ENCODE results near the gene WRNIP1. TPM values are rescaled to one million over a fixed set of nuclear protein-coding genes. Genes with fewer than 3 reads are reported as not detected.

The WRNIP1 gene
- total and polyA plus RNA-seq, 2 of the 13 experiments (the other 11 are each of a cell fraction or from before 2014, with no cell fraction given), result 77.7 to 90.3 TPM

DNA sequence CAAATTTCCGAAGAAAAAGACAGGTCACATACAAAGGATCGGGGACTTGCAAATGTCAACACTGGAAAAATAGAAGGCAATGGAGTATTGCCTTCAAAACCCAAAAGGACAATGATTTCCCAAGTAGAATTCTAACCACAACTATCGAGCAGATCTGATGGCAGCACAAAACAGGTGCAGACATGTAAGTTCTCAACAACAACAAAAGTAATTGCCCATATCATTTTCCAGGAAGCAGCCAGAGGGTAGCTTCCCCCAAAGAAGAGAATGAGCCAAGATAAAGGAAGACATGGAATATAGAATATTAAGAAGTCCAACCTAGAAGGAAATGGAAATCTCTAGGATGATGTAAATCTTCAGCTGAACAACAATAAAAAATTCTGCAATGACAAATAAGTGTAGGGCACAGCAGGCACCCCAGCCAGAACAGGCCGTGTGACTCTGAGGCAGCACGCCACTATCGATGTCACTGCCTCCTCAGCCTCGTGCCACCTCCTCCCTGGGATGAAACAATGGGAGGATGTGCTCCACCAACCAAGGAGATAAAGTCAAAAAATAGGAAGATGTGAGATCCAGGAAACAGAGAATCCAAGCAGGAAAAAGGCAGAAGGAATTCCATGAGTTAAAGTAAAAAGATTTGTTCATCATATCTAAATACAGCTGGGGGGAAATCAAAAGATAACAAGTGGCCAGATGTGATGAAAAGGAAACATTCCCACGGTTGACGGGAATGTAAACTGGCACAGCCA is 42.3 kb downstream of the WRNIP1 start:
- ATAC-seq, result no peak
- peak; percentile 4 for FAIRE-seq
- no TSS peak for BruUV-seq (replicated peaks)
- Histone ChIP-seq H3K4me1 (ENCODE audit: insufficient read depth, low read length) (peaks cover 49% of the 10 kb centered on the region), H3K4me3 (replicated peaks in 1 of 3; ENCODE audit: insufficient read depth in 1 of 3, low read depth in 2 of 3, low read length in 3 of 3) (no peak overlapping the region), H3K36me3 (replicated peaks in 1 of 2; ENCODE audit: control insufficient read depth in 1 of 2, insufficient read depth in 2 of 2, low read length in 2 of 2) (no peaks in the 10 kb centered on the region), H3K9ac (ENCODE audit: insufficient read depth, low read depth, low read length) (no peak overlapping the region), H4K20me1 (ENCODE audit: insufficient read depth, low read length) (no peaks in the 10 kb centered on the region), H3K4me2 (ENCODE audit: low read depth, low read length) (no peak overlapping the region), H3K27me3 (ENCODE audit: control insufficient read depth in 1 of 2, insufficient read depth in 2 of 2, low read length in 2 of 2) (no peaks in the 10 kb centered on the region), H3K27ac (ENCODE audit: extremely low read length, insufficient read depth, low read length) (no peak overlapping the region), H3K9me3 (ENCODE audit: low read length) (no peaks in the 10 kb centered on the region), H3K79me2 (ENCODE audit: insufficient read depth, low read length) (no peaks in the 10 kb centered on the region), H2AFZ (ENCODE audit: low read length) (no peak overlapping the region)
- POLR2A ChIA-PET, result no interaction called here
- in situ Hi-C loops (cut with HindIII; ENCODE audit: extremely low pct_ligation_motif_present, low pct_unique_long_range_greater_than_20kb) (no loop called here), intact Hi-C loops (cut with micrococcal nuclease; ENCODE audit: unreplicated experiment) (loop anchor here (2.0 kb wide), 1 partner anchor 33 kb away; the partner anchor contains the start of gene SERPINB1)
- CTCF ChIA-PET (ENCODE audit: low intra/inter-chr PET ratio, low total read pairs), result no interaction called here
- no peak for DNase-seq (ENCODE audit: low spot score)
- 89% methylated on average over 9 of the region's 9 CpGs for WGBS (ENCODE audit: low lambda C conversion rate)
- TF ChIP-seq PHF8 (CRISPR knock-in tag; IDR thresholded peaks at IDR 0.05) (no peak), CC2D1A (CRISPR knock-in tag; IDR thresholded peaks at IDR 0.05) (no peak), RFX1 (IDR thresholded peaks at IDR 0.05) (no peak), ZNF773 (CRISPR knock-in tag; IDR thresholded peaks at IDR 0.05; ENCODE audit: borderline replicate concordance) (no peak), ZMAT3 (CRISPR knock-in tag; conservative IDR thresholded peaks at IDR 0.05) (no peak)

DNA sequence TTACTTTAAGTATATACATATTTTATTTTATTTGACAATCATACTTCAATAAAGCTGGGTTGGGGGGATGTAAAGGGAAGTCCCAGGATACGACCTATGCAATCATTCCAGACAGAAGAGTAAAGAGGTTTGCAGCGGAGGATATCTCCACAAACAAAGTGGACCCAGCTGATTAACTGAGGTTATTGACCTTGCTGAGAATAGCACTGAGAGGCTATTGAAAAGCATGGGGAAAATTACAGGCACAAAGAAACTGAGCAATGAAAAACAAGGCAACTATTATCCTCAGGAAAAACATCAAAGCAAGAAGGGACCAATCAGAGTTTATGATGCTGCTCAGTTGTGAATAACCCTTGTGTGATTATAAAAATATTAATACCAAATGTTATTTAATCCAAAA is 43.8 kb downstream of the WRNIP1 start:
- Histone ChIP-seq H3K27ac (ENCODE audit: extremely low read length, insufficient read depth, low read length) (peak overlapping the region; percentile 18), H3K27me3 (ENCODE audit: control insufficient read depth in 1 of 2, insufficient read depth in 2 of 2, low read length in 2 of 2) (no peaks in the 10 kb centered on the region), H3K9ac (ENCODE audit: insufficient read depth, low read depth, low read length) (no peak overlapping the region), H3K36me3 (replicated peaks in 1 of 2; ENCODE audit: control insufficient read depth in 1 of 2, insufficient read depth in 2 of 2, low read length in 2 of 2) (no peaks in the 10 kb centered on the region), H4K20me1 (ENCODE audit: insufficient read depth, low read length) (no peaks in the 10 kb centered on the region), H3K4me3 (replicated peaks in 1 of 3; ENCODE audit: insufficient read depth in 1 of 3, low read depth in 2 of 3, low read length in 3 of 3) (no peak overlapping the region), H3K4me2 (ENCODE audit: low read depth, low read length) (peak overlapping the region; percentile 18; the same call in 1 of the 2 replicates), H3K79me2 (ENCODE audit: insufficient read depth, low read length) (no peaks in the 10 kb centered on the region), H3K9me3 (ENCODE audit: low read length) (no peaks in the 10 kb centered on the region), H2AFZ (ENCODE audit: low read length) (no peak overlapping the region), H3K4me1 (ENCODE audit: insufficient read depth, low read length) (peaks cover 44% of the 10 kb centered on the region)
- no TSS peak for BruUV-seq (replicated peaks)
- DNase-seq (ENCODE audit: low spot score), result peak; percentile 68
- CTCF ChIA-PET (ENCODE audit: low intra/inter-chr PET ratio, low total read pairs), result no interaction called here
- intact Hi-C loops (cut with micrococcal nuclease; ENCODE audit: unreplicated experiment), result loop anchor here (2.0 kb wide), 1 partner anchor 32 kb away; the partner anchor contains the start of gene SERPINB1
- POLR2A ChIA-PET, result interaction anchor here (1.0 to 2.1 kb wide), 3 partner anchors 10 to 33 kb away, joined by 3 to 7 read pairs (median 3); partner anchors contain the start of gene SERPINB1
- in situ Hi-C loops (cut with HindIII; ENCODE audit: extremely low pct_ligation_motif_present, low pct_unique_long_range_greater_than_20kb), result no loop called here
- 8% methylated on average over 2 of the region's 2 CpGs for WGBS (ENCODE audit: low lambda C conversion rate)
- FAIRE-seq, result peak; percentile 48
- ATAC-seq, result peak; percentile 77
- TF ChIP-seq EP300 (IDR thresholded peaks at IDR 0.05; ENCODE audit: low read depth in 2 of 2, low read length in 2 of 2), result peak in 1 of 2 experiments; percentile 61; a peak in 2 of 4 replicates
- no peak for TF ChIP-seq EP300 (CRISPR knock-in tag; IDR thresholded peaks at IDR 0.05; ENCODE audit: borderline replicate concordance)
- TF ChIP-seq ERF (CRISPR knock-in tag; IDR thresholded peaks at IDR 0.05), result no peak
- no peak for TF ChIP-seq ZNF251 (CRISPR knock-in tag; IDR thresholded peaks at IDR 0.05)
- TF ChIP-seq BRCA1 (CRISPR knock-in tag; IDR thresholded peaks at IDR 0.05), result no peak
- no peak for TF ChIP-seq ATRX (CRISPR knock-in tag; IDR thresholded peaks at IDR 0.05; ENCODE audit: borderline replicate concordance)
- TF ChIP-seq, protein P1, sequence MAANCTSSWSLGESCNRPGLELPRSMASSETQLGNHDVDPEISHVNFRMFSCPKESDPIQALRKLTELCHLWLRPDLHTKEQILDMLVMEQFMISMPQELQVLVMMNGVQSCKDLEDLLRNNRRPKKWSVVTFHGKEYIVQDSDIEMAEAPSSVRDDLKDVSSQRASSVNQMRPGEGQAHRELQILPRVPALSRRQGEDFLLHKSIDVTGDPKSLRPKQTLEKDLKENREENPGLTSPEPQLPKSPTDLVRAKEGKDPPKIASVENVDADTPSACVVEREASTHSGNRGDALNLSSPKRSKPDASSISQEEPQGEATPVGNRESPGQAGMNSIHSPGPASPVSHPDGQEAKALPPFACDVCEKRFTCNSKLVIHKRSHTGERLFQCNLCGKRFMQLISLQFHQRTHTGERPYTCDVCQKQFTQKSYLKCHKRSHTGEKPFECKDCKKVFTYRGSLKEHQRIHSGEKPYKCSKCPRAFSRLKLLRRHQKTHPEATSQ (CRISPR knock-in tag; IDR thresholded peaks at IDR 0.05; ENCODE audit: borderline replicate concordance), result no peak
- no peak for TF ChIP-seq ZKSCAN8 (CRISPR knock-in tag; IDR thresholded peaks at IDR 0.05; ENCODE audit: borderline replicate concordance)
- TF ChIP-seq ZNF30 (CRISPR knock-in tag; IDR thresholded peaks at IDR 0.05), result no peak
- TF ChIP-seq PITX1 (CRISPR knock-in tag; IDR thresholded peaks at IDR 0.05), result no peak
- peak; percentile 83; the same call in 1 of the 2 replicates for TF ChIP-seq RXRA (CRISPR knock-in tag; IDR thresholded peaks at IDR 0.05)
- TF ChIP-seq TMF1 (CRISPR knock-in tag; IDR thresholded peaks at IDR 0.05; ENCODE audit: low read depth), result no peak
- TF ChIP-seq HDAC6 (IDR thresholded peaks at IDR 0.05; ENCODE audit: low read depth, low read length), result no peak
- no peak for TF ChIP-seq ZNF326 (CRISPR knock-in tag; IDR thresholded peaks at IDR 0.05; ENCODE audit: borderline replicate concordance)
- TF ChIP-seq ZNF431 (CRISPR knock-in tag; IDR thresholded peaks at IDR 0.05; ENCODE audit: borderline replicate concordance, low read depth), result no peak

Measured in HepG2 (cell line).